ENCODE data around the gene GRB10.

Gene GRB10

GRCh38 chr7:50825465-50825864 is 42.8 kb upstream of the GRB10 start:
- Histone ChIP-seq H3K36me3 (ENCODE audit: control insufficient read depth, insufficient read depth, low read length) (no peaks in the 10 kb centered on the region), H3K4me3 (replicated peaks; ENCODE audit: low read depth, low read length) (no peak overlapping the region), H3K27me3 (replicated peaks; ENCODE audit: control insufficient read depth, insufficient read depth, low read length) (no peaks in the 10 kb centered on the region)
- DNase-seq (ENCODE audit: extremely low read depth, insufficient read length) = no peak
- TF ChIP-seq CTCF (IDR thresholded peaks at IDR 0.05; ENCODE audit: insufficient read depth, low read length, poor library complexity, severe bottlenecking) = no peak

GRCh38 chr7:50824882-50825281 is 42.2 kb upstream of the GRB10 start:
- TF ChIP-seq CTCF (IDR thresholded peaks at IDR 0.05; ENCODE audit: insufficient read depth, low read length, poor library complexity, severe bottlenecking) = no peak
- no peak for DNase-seq (ENCODE audit: extremely low read depth, insufficient read length)
- Histone ChIP-seq H3K36me3 (ENCODE audit: control insufficient read depth, insufficient read depth, low read length) (no peaks in the 10 kb centered on the region), H3K4me3 (replicated peaks; ENCODE audit: low read depth, low read length) (no peak overlapping the region), H3K27me3 (replicated peaks; ENCODE audit: control insufficient read depth, insufficient read depth, low read length) (no peaks in the 10 kb centered on the region)

- no peak overlapping the region for H3K4me3 ChIP-seq (replicated peaks; ENCODE audit: low read depth, low read length)
- no peak for DNase-seq (ENCODE audit: extremely low read depth, insufficient read length)
- no peaks in the 10 kb centered on the region for H3K36me3 ChIP-seq (ENCODE audit: control insufficient read depth, insufficient read depth, low read length)
- TF ChIP-seq CTCF (IDR thresholded peaks at IDR 0.05; ENCODE audit: insufficient read depth, low read length, poor library complexity, severe bottlenecking) = no peak
- no peaks in the 10 kb centered on the region for H3K27me3 ChIP-seq (replicated peaks; ENCODE audit: control insufficient read depth, insufficient read depth, low read length)
Measured at GRCh38 chr7:50822706-50823105, 40.0 kb upstream of the GRB10 start.

GRCh38 chr7:50822110-50822509 is 39.4 kb upstream of the GRB10 start:
- no peaks in the 10 kb centered on the region for H3K27me3 ChIP-seq (replicated peaks; ENCODE audit: control insufficient read depth, insufficient read depth, low read length)
- H3K36me3 ChIP-seq (ENCODE audit: control insufficient read depth, insufficient read depth, low read length) = no peaks in the 10 kb centered on the region
- no peak overlapping the region for H3K4me3 ChIP-seq (replicated peaks; ENCODE audit: low read depth, low read length)
- no peak for TF ChIP-seq CTCF (IDR thresholded peaks at IDR 0.05; ENCODE audit: insufficient read depth, low read length, poor library complexity, severe bottlenecking)
- no peak for DNase-seq (ENCODE audit: extremely low read depth, insufficient read length)

- no peak for TF ChIP-seq CTCF (IDR thresholded peaks at IDR 0.05; ENCODE audit: insufficient read depth, low read length, poor library complexity, severe bottlenecking)
- Histone ChIP-seq H3K4me3 (replicated peaks; ENCODE audit: low read depth, low read length) (no peak overlapping the region), H3K36me3 (ENCODE audit: control insufficient read depth, insufficient read depth, low read length) (no peaks in the 10 kb centered on the region), H3K27me3 (replicated peaks; ENCODE audit: control insufficient read depth, insufficient read depth, low read length) (no peaks in the 10 kb centered on the region)
- DNase-seq (ENCODE audit: extremely low read depth, insufficient read length) = no peak
Measured at GRCh38 chr7:50821457-50822008, 38.8 kb upstream of the GRB10 start.

- no peak for TF ChIP-seq CTCF (IDR thresholded peaks at IDR 0.05; ENCODE audit: insufficient read depth, low read length, poor library complexity, severe bottlenecking)
- Histone ChIP-seq H3K27me3 (replicated peaks; ENCODE audit: control insufficient read depth, insufficient read depth, low read length) (no peaks in the 10 kb centered on the region), H3K4me3 (replicated peaks; ENCODE audit: low read depth, low read length) (no peak overlapping the region), H3K36me3 (ENCODE audit: control insufficient read depth, insufficient read depth, low read length) (no peaks in the 10 kb centered on the region)
- DNase-seq (ENCODE audit: extremely low read depth, insufficient read length) = no peak
Measured at GRCh38 chr7:50818324-50818723, 35.6 kb upstream of the GRB10 start.

Data from GM06990 (cell line).